GM12864 (cell line): Measurements from ENCODE around the gene LMBR1.
"Not testable (repeated sequence)": the region's sequence is repeated elsewhere in the genome, so short reads cannot be mapped to it uniquely, and the experiment has no call there.

Experiments used
- DNase-seq: peaks from one replicate; pipeline ENCODE4 v3.0.0-alpha.2; 2011; ENCODE audit warnings: low read depth
- H3K4me3 ChIP-seq: 2 replicates; pipeline ENCODE4 v1.5.1; 2011; ENCODE audit warnings: mild to moderate bottlenecking, low read depth, low read length, control low read depth
- TF ChIP-seq, protein P1 (sequence below): IDR thresholded peaks from 2 replicates; pipeline ENCODE4 v1.5.1; 2011; ENCODE audit warnings: low read depth, mild to moderate bottlenecking, moderate library complexity, low read length, control low read depth, inconsistent platforms; ENCODE audit errors: missing control alignments

Gene LMBR1

DNA sequence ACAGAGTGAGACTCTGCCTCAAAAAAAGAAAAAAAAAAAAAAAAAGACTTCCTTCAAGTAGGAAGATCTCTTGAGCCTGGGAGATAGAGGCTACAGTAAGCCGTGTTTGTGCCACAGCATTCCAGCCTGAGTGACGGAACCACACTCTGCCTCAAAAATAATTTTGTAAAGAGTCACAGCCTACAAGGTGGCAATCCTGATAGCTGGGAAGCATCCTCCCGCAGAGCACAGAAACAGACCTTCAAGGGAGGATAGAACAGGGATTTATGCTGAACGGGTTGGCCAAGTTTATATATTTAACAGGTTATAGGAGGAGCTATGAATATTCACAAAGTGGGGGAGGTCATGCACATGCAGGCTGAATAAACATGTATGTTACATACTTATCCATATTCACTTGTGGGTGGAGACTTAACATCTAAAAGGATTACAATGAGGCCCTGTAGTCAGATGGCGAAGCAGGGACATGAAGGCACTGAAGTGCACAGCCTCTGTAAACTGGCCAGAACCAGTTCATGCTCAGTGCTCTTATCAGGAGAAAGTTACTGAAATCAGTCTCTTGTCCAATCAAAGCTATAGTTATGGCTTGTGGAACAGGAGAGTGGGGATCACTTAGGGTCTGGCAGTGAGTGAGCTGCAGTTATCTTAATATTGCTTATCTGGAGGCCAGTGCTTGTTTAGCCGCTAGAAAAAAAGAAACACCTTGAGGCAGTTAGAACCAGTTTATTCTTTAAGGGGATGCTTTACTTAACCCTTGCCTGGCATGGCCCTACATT, 6.8 kb downstream of the LMBR1 start:
- no peak overlapping the region for H3K4me3 ChIP-seq
- TF ChIP-seq, protein P1, sequence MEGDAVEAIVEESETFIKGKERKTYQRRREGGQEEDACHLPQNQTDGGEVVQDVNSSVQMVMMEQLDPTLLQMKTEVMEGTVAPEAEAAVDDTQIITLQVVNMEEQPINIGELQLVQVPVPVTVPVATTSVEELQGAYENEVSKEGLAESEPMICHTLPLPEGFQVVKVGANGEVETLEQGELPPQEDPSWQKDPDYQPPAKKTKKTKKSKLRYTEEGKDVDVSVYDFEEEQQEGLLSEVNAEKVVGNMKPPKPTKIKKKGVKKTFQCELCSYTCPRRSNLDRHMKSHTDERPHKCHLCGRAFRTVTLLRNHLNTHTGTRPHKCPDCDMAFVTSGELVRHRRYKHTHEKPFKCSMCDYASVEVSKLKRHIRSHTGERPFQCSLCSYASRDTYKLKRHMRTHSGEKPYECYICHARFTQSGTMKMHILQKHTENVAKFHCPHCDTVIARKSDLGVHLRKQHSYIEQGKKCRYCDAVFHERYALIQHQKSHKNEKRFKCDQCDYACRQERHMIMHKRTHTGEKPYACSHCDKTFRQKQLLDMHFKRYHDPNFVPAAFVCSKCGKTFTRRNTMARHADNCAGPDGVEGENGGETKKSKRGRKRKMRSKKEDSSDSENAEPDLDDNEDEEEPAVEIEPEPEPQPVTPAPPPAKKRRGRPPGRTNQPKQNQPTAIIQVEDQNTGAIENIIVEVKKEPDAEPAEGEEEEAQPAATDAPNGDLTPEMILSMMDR: no peak
- DNase-seq: no peak

DNA sequence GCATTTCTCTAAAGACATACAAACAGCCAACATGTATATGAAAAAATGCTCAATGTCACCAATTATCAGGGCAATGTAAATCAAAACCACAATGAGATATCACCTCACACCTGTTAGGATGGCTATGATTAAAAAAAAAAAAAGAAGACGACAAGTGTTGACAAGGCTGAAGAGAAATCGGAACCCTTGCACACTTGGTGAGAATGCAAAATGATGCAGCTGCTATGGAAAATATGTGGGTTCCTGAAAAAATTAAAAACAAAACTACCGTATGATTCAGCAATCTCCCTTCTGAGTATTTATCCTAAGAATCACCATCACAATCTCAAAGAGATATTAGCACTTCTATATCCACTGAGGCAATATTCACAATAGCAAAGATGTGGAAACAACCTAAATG, 11.3 kb downstream of the LMBR1 start:
- no peak for DNase-seq
- H3K4me3 ChIP-seq: no peak overlapping the region
- TF ChIP-seq, protein P1: no peak

DNA sequence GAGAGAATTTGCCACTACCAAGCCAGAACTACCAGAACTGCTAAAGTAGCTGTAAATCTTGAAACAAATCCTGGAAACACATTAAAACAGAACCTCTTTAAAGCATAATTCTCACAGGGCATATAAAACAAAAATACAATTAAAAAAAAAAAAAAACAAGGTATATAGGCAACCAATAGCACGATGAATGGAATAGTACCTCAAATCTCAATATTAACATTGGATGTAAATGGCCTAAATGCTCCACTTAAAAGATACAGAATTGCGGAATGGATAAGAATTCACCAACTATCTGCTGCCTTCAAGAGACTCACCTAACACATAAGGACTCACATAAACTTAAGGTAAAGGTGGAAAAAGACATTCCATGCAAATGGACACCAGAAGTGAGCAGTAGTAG, 17.2 kb downstream of the LMBR1 start:
- DNase-seq: no peak
- TF ChIP-seq, protein P1: no peak
- H3K4me3 ChIP-seq: no peak overlapping the region

DNA sequence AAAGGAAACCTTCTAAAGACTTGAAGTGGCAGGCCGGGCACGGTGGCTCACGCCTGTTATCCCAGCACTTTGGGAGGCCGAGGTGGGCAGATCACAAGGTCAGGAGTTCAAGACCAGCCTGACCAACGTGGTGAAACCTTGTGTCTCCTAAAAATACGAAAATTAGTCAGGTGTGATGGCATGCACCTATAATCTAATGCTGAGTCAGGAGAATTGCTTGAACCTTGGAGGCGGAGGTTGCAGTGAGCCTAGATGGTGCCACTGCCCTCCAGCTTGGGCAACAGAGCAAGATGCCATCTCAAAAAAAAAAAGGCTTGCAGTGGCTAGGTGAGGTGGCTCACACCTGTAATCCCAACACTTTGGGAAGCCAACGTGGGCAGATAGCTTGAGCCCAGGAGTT, 24.6 kb downstream of the LMBR1 start:
- DNase-seq: not testable (repeated sequence)

DNA sequence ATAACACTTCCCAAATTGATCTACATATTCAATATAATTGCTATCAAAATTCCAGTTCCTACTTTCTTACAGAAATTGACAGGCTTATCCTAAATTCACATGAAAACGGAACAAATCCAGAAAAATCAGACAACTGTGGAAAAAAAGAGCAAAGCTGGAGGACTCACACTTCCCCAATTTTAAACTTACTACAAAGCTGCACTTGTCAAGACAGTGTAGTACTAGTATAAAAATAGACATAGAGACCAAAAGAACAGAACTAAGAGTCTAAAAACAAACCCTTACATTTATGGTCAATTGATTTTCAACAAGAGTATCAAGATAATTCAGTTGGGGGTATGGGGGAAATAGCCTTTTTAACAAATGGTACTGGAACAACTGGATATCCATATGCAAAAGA, 27.5 kb downstream of the LMBR1 start:
- TF ChIP-seq, protein P1: no peak
- no peak for DNase-seq
- H3K4me3 ChIP-seq: no peak overlapping the region

More for the DNA sequence above, 24.6 kb downstream of the LMBR1 start:
- H3K4me3 ChIP-seq: not testable (repeated sequence)

DNA sequence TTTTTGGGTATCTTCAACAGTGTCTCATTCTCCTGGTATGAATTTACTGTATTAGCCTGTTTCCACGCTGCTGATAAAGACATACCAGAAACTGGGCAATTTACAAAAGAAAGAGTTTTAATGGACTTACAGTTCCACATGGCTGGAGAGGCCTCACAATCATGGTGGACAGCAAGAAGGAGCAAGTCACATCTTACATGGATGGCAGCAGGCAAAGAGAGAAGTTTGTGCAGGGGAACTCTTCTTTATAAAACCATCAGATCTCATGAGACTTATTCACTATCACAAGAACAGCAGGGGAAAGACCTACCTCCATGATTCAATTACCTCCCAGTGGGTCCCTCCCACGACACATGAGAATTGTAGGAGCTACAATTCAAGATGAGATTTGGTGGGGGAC, 31.0 kb downstream of the LMBR1 start:
- H3K4me3 ChIP-seq, DNase-seq: not testable (repeated sequence)

DNA sequence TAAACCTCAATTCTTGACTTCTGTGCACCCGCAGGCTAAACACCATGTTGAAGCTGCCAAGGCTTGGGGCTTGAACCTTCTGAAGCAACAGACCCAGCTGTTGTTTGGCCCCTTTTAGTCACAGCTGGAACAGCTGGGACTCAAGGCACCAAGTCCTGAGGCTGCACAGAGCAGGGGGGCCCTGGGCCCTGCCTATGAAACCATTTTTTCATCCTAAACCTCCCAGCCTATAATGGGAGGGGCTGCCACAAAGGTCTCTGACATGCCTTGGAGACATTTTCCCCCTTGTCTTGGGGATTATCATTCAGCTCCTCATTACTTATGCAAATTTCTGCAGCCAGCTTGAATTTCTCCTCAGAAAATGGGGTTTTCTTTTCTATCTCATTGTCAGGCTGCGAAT, 31.8 kb downstream of the LMBR1 start:
- no peak for DNase-seq
- no peak overlapping the region for H3K4me3 ChIP-seq
- TF ChIP-seq, protein P1: no peak

DNA sequence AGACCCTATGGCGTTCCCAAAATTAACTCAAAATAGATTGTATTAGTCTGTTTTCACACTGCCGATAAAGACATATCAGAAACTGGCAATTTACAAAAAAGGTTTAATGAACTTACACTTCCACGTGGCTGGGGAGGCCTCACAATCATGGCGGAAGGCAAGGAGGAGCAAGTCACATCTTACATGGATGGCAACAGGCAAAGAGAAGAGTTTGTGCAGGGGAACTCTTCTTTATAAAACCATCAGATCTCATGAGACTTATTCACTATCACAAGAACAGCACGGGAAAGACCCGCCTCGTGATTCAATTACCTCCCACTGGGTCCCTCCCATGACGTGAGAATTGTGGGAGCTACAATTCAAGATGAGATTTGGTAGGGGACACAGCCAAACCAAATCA, 32.9 kb downstream of the LMBR1 start:
- not testable (repeated sequence) for H3K4me3 ChIP-seq, DNase-seq
